Ascending aorta (tissue), 2 donors: Measurements from ENCODE around the gene RETN. TPM values are rescaled to one million over a fixed set of nuclear protein-coding genes. Genes with fewer than 3 reads are reported as not detected.

ENCODE experiments used
- DNase-seq, 2 donors: peaks; one replicate each; pipeline ENCODE4 v3.0.0-alpha.2; 2019; ENCODE audit warnings: low spot score in 2 of 2
- H3K27ac ChIP-seq, 2 donors: fragments of 200-600 bp; sonication (generic); one replicate each; pipeline ENCODE4 v1.5.1; 2016 to 2017; ENCODE audit warnings: mild to moderate bottlenecking in 1 of 2
- H3K27me3 ChIP-seq: fragments of 200-600 bp; sonication (generic); one replicate; pipeline ENCODE4 v1.5.1; 2017
- H3K36me3 ChIP-seq, 2 donors: fragments of 200-600 bp; sonication (generic); one replicate each; pipeline ENCODE4 v1.5.1; 2016
- H3K4me1 ChIP-seq, 2 donors: fragments of 200-600 bp; sonication (generic); one replicate each; pipeline ENCODE4 v1.5.1; 2016 to 2017; ENCODE audit warnings: mild to moderate bottlenecking in 1 of 2
- H3K4me3 ChIP-seq, 2 donors: fragments of 200-600 bp; sonication (generic); one replicate each; pipeline ENCODE4 v1.5.1; 2016 to 2017; ENCODE audit warnings: mild to moderate bottlenecking in 1 of 2
- H3K9me3 ChIP-seq, 2 donors: fragments of 200-600 bp; sonication (generic); one replicate each; pipeline ENCODE4 v1.5.1; 2016
- intact Hi-C: fragments of 100-400 bp; cut with DNase I; formaldehyde crosslinking; loops from one replicate; pipeline ENCODE4 v1.15.1; 2023
- total RNA-seq: library from RNA; depleted of rRNA; stranded (reverse); fragments of >200 nt; gene quantifications from one replicate; pipeline ENCODE4 v1.1.0, GENCODE V29; 2016
- TF ChIP-seq, protein P1 (sequence below), 3 experiments: fragments of 200-600 bp in 2 of 3; fragments of 450-650 bp in 1 of 3; sonication (generic) in 2 of 3; IDR thresholded peaks; one replicate each; pipeline ENCODE4 v1.5.1; 2016 to 2019; ENCODE audit warnings: antibody characterized with exemption in 3 of 3, mild to moderate bottlenecking in 1 of 3, moderate library complexity in 1 of 3

RETN gene
- total RNA-seq, 1 donor from 2014 or later = not detected

DNA sequence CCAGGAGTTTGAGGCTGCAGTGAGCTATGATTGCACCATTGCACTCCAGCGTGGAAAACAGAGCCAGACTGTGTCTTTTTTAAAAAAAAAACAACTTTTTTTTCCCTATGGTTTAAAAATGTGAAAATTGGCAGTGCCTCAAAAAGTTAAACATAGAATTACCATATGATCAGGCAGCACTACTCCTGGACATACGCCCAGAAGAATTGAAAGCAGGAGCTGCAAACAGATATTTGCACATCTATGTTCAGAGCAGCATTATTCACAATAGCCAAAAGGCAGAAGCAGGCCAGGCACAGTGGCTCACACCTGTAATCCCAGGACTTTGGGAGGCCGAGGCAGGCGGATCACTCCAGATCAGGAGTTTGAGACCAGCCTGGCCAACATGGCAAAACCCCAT lies 3.8 kb upstream of the RETN start:
- no peaks in the 10 kb centered on the region for H3K4me1 ChIP-seq
- H3K27me3 ChIP-seq = no peaks in the 10 kb centered on the region
- no peaks in the 10 kb centered on the region for H3K9me3 ChIP-seq
- H3K36me3 ChIP-seq = no peaks in the 10 kb centered on the region
- intact Hi-C loops = no loop called here
- TF ChIP-seq, protein P1, sequence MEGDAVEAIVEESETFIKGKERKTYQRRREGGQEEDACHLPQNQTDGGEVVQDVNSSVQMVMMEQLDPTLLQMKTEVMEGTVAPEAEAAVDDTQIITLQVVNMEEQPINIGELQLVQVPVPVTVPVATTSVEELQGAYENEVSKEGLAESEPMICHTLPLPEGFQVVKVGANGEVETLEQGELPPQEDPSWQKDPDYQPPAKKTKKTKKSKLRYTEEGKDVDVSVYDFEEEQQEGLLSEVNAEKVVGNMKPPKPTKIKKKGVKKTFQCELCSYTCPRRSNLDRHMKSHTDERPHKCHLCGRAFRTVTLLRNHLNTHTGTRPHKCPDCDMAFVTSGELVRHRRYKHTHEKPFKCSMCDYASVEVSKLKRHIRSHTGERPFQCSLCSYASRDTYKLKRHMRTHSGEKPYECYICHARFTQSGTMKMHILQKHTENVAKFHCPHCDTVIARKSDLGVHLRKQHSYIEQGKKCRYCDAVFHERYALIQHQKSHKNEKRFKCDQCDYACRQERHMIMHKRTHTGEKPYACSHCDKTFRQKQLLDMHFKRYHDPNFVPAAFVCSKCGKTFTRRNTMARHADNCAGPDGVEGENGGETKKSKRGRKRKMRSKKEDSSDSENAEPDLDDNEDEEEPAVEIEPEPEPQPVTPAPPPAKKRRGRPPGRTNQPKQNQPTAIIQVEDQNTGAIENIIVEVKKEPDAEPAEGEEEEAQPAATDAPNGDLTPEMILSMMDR (IDR thresholded peaks at IDR 0.05) = no peak
- H3K4me3 ChIP-seq = no peak overlapping the region
- H3K27ac ChIP-seq = no peak overlapping the region
- no peak for DNase-seq

DNA sequence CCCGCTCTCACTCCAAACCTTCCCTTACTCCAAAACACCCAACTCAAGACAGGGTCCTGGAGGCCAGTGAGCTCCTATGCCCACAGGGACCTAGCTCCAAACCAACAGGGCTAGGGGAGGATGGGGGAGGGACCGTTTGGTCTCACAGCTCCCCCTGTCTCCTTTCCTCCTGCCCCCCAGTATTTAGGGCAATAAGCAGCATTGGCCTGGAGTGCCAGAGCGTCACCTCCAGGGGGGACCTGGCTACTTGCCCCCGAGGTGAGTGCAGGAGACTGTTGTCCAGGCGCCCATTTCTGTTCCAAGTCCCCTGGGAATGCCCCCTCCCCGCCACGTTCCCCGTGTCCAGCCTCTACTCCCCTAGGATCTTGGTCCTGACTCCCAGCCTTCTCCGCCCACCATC lies 792 bp downstream of the RETN start:
- no peak overlapping the region for H3K27ac ChIP-seq
- no peaks in the 10 kb centered on the region for H3K36me3 ChIP-seq
- no peaks in the 10 kb centered on the region for H3K27me3 ChIP-seq
- H3K4me1 ChIP-seq = no peaks in the 10 kb centered on the region
- H3K9me3 ChIP-seq = no peaks in the 10 kb centered on the region
- no peak overlapping the region for H3K4me3 ChIP-seq
- TF ChIP-seq, protein P1 (IDR thresholded peaks at IDR 0.05) = no peak
- intact Hi-C loops = no loop called here
- no peak for DNase-seq

DNA sequence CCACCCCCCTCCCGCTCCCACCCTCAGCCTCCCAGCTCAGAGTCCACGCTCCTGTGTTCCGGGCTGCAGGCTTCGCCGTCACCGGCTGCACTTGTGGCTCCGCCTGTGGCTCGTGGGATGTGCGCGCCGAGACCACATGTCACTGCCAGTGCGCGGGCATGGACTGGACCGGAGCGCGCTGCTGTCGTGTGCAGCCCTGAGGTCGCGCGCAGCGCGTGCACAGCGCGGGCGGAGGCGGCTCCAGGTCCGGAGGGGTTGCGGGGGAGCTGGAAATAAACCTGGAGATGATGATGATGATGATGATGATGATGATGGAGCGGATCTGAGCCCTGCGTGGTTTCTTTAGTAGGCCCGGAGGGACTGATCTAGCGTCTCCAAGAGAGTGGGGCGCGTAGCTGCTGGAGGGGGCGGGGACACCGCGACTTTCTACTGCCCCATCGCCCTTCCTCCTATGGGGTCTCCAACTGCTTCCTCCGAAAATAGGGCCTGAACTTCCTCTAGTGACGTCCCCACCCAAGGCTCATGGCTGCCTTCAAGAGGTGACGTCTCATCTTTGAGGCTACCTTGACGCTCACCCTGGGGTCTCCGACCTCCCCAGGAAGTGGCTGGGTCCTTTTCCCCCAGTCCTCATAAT lies 1.4 kb downstream of the RETN start:
- Histone ChIP-seq H3K4me1 (no peaks in the 10 kb centered on the region), H3K36me3 (no peaks in the 10 kb centered on the region), H3K4me3 (peak overlapping the region in 1 of 2 donors; percentile 20), H3K9me3 (no peaks in the 10 kb centered on the region), H3K27ac (no peak overlapping the region), H3K27me3 (no peaks in the 10 kb centered on the region)
- intact Hi-C loops = no loop called here
- DNase-seq = no peak
- TF ChIP-seq, protein P1 (IDR thresholded peaks at IDR 0.05) = no peak

DNA sequence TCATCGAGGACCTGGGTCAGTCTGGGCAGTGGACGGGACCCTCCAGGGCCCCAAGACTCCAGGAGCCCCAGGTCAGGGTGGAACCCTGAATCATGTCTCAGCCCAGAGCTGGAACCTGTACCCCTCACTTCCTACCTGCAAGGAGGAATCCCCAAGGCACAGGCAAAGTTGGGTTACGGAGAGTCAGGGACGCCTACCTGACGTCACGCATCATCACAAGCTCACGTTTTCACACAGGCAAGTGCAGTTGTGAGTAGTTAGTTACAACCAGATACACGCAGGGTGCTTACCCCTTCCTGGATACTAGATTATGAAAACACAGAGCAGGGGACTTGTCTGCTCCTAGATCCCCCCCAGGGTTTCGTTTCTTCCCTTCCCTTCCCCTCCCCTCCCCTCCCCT lies 1.9 kb downstream of the RETN start:
- no peak for DNase-seq
- TF ChIP-seq, protein P1 (IDR thresholded peaks at IDR 0.05) = no peak
- intact Hi-C loops = no loop called here
- H3K4me1 ChIP-seq = no peaks in the 10 kb centered on the region
- H3K27ac ChIP-seq = no peak overlapping the region
- H3K27me3 ChIP-seq = no peaks in the 10 kb centered on the region
- H3K9me3 ChIP-seq = no peaks in the 10 kb centered on the region
- H3K4me3 ChIP-seq = no peak overlapping the region
- no peaks in the 10 kb centered on the region for H3K36me3 ChIP-seq

DNA sequence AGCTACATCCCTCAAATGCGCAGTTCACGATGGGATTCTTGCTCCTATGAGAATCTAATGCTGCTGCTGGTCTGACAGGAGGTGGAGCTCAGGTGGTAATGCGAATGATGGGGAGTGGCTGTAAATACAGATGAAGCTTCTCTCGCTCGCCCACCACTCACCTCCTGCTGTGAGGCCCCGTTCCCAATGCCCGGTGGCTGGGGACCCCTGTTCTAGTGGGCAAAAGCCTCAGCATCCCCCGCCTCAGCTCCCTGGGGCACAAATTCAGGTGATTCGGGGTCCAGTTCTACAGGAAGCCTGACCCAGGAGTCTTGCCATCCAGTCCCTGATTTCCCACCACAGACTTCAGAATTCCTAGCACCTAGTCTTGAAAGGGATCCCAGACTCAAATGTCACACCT lies 3.7 kb downstream of the RETN start:
- Histone ChIP-seq H3K36me3 (no peaks in the 10 kb centered on the region), H3K9me3 (no peaks in the 10 kb centered on the region), H3K4me1 (no peaks in the 10 kb centered on the region), H3K27ac (no peak overlapping the region), H3K27me3 (no peaks in the 10 kb centered on the region), H3K4me3 (no peak overlapping the region)
- no peak for DNase-seq
- TF ChIP-seq, protein P1 (IDR thresholded peaks at IDR 0.05) = no peak
- intact Hi-C loops = no loop called here
